BE2C (cell line): ENCODE measurements around the gene CACNB2.

ENCODE experiments used
- DNase-seq: peaks from one replicate; pipeline ENCODE4 v3.0.0-alpha.2; 2020
- H3K27me3 ChIP-seq: fragments of 250-450 bp; sonication (Bioruptor Pico); 2 replicates; pipeline ENCODE4 v1.5.1; 2020; ENCODE audit warnings: mild to moderate bottlenecking
- H3K36me3 ChIP-seq: fragments of 250-450 bp; sonication (Bioruptor Pico); 2 replicates; pipeline ENCODE4 v1.5.1; 2020; ENCODE audit warnings: mild to moderate bottlenecking
- H3K4me1 ChIP-seq: fragments of 250-450 bp; sonication (Bioruptor Pico); 2 replicates; pipeline ENCODE4 v1.5.1; 2020
- H3K4me3 ChIP-seq: 2 replicates; pipeline ENCODE4 v1.5.1; 2011; ENCODE audit warnings: low read depth, low read length
- H3K9me3 ChIP-seq: fragments of 250-450 bp; sonication (Bioruptor Pico); 2 replicates; pipeline ENCODE4 v1.5.1; 2020
- TF ChIP-seq, protein P1 (sequence below): IDR thresholded peaks from 2 replicates; pipeline ENCODE4 v1.5.1; 2012; ENCODE audit warnings: mild to moderate bottlenecking, low read depth, low read length

Gene CACNB2

DNA sequence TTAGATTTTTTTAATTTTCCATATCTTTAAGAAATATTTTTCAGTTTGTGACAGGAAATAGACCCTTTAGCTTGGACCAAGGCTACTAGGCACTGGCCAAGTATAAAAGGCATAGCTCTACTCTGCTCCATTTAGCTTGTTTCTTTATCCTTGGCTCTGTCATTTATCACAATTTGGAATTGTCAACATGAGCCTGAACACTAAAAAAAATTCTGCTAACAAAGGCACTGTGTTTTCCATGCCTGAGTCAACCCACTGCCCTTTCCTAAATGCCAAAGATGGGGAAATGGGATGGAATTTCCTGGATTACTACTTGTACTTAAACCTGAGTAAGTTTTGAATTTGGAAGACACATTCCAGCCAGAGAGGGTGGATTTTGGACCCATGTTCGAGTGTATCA is 382.8 kb downstream of the CACNB2 start:
- H3K36me3 ChIP-seq: no peaks in the 10 kb centered on the region
- no peak for DNase-seq
- no peaks in the 10 kb centered on the region for H3K4me1 ChIP-seq
- peaks cover 2% of the 10 kb centered on the region; the same call in 1 of the 2 replicates for H3K27me3 ChIP-seq
- no peaks in the 10 kb centered on the region for H3K9me3 ChIP-seq
- TF ChIP-seq, protein P1, sequence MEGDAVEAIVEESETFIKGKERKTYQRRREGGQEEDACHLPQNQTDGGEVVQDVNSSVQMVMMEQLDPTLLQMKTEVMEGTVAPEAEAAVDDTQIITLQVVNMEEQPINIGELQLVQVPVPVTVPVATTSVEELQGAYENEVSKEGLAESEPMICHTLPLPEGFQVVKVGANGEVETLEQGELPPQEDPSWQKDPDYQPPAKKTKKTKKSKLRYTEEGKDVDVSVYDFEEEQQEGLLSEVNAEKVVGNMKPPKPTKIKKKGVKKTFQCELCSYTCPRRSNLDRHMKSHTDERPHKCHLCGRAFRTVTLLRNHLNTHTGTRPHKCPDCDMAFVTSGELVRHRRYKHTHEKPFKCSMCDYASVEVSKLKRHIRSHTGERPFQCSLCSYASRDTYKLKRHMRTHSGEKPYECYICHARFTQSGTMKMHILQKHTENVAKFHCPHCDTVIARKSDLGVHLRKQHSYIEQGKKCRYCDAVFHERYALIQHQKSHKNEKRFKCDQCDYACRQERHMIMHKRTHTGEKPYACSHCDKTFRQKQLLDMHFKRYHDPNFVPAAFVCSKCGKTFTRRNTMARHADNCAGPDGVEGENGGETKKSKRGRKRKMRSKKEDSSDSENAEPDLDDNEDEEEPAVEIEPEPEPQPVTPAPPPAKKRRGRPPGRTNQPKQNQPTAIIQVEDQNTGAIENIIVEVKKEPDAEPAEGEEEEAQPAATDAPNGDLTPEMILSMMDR: no peak
- H3K4me3 ChIP-seq: no peak overlapping the region

DNA sequence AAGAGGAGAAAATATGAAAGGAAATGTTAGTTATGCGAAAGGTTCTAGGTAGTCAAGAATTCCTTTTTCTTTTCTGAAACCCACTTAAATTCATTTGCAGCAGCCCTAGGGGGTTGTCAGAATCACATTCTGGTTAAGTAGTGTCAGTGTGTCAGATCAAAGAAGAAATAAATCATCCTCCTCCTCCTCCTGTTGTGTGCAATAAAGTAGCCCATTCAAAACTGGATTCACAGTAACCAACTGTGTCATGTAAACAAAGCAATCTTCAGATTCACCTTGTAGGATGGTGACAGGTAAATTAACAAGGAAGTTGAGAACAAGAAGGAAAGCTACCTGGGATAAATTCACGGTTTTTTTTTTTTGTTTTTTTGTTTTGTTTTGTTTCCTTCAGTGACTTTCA is 383.6 kb downstream of the CACNB2 start:
- Histone ChIP-seq H3K4me1 (no peaks in the 10 kb centered on the region), H3K27me3 (peaks cover 2% of the 10 kb centered on the region; the same call in 1 of the 2 replicates), H3K9me3 (no peaks in the 10 kb centered on the region), H3K36me3 (no peaks in the 10 kb centered on the region), H3K4me3 (no peak overlapping the region)
- TF ChIP-seq, protein P1: no peak
- no peak for DNase-seq

DNA sequence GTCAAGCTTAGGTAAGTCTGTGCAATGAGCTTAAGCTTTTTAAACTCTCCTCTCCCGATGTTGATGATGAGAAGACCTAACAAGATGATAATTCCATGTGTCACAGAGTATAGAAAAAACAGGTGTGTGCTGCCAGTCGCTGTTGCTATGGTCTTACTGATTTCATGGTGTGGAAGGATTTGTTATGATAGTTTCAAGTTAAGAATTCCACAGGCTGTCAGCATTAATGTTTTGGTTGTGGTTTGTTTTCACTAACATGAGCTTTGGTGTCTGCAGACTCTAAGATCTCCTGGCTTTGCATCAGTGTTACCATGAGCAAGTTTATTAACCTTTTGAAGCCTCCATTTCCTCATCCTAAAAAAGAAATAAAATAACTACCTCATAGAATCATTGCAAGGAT is 387.5 kb downstream of the CACNB2 start:
- TF ChIP-seq, protein P1: no peak
- no peak for DNase-seq
- Histone ChIP-seq H3K27me3 (no peaks in the 10 kb centered on the region), H3K4me1 (no peaks in the 10 kb centered on the region), H3K9me3 (no peaks in the 10 kb centered on the region), H3K4me3 (no peak overlapping the region), H3K36me3 (no peaks in the 10 kb centered on the region)

DNA sequence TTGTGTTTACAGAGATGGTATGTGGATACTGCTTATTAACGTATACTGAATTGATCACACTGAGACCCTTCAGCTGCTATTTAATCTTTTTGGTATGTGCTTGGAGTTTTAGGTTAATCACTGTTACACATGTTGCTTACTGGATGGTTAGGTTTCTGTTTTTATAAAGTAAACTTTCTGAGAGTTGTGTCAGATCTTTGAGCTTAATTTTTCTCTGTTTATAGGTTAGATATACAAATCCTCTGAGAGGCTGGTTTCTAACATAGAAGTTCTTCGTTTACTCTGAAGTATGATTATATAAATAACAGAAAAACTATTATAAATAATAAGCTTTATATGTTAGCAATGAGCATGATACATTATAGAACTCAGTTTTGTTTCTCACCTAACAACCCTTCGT is 388.1 kb downstream of the CACNB2 start:
- TF ChIP-seq, protein P1: no peak
- H3K9me3 ChIP-seq: no peaks in the 10 kb centered on the region
- H3K4me3 ChIP-seq: no peak overlapping the region
- no peaks in the 10 kb centered on the region for H3K4me1 ChIP-seq
- H3K27me3 ChIP-seq: no peaks in the 10 kb centered on the region
- DNase-seq: no peak
- H3K36me3 ChIP-seq: no peaks in the 10 kb centered on the region

DNA sequence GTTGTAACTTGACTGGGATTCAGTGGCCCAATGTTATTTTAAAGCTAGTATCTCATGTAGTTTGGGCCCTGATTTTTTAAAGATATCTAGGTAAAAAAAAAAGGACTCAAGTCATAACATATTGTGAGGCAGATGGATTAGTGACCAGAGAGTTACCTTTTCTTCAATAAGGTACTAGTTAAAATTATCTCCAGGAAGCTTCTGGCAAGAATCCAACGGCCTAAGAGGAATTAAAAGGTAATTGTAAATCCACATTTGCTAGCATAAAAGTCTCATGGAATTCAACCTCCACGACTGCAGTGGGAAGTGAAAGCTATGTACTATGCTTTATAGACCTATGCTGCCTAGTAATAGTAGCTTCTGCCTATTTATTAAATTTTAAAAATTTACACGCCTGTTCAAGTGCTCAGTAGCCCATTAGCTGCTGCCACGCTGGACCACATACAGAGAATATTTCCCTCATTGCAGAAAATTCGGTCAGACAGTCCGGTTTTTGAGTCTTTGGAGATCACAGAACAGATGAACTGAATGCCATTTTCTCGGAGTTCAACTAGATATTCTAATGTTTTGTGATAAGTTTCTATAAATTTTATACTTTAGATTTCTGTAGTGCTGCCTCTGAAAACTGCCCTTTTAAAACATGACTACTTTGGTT is 392.8 kb downstream of the CACNB2 start:
- no peaks in the 10 kb centered on the region for H3K9me3 ChIP-seq
- DNase-seq: no peak
- H3K4me3 ChIP-seq: no peak overlapping the region
- TF ChIP-seq, protein P1: no peak
- no peaks in the 10 kb centered on the region for H3K36me3 ChIP-seq
- no peaks in the 10 kb centered on the region for H3K4me1 ChIP-seq
- H3K27me3 ChIP-seq: no peaks in the 10 kb centered on the region

DNA sequence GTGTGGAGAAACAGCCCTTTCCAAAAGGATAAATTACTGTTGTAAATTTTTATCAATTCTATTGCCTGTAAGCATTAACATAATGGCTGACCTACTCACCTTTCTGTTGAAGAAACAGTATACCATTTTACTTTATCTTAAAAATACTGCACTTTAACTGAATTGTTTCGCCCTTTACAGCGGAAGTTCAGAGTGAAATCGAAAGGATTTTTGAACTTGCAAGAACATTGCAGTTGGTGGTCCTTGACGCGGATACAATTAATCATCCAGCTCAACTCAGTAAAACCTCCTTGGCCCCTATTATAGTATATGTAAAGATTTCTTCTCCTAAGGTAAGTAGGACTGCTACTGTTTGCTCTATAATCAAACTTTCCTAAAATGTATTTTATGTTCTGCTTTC is 393.7 kb downstream of the CACNB2 start:
- no peaks in the 10 kb centered on the region for H3K9me3 ChIP-seq
- DNase-seq: no peak
- TF ChIP-seq, protein P1: no peak
- no peak overlapping the region for H3K4me3 ChIP-seq
- no peaks in the 10 kb centered on the region for H3K36me3 ChIP-seq
- no peaks in the 10 kb centered on the region for H3K27me3 ChIP-seq
- no peaks in the 10 kb centered on the region for H3K4me1 ChIP-seq
